Measurements from ENCODE around the gene PTPRD.

Gene PTPRD

DNA sequence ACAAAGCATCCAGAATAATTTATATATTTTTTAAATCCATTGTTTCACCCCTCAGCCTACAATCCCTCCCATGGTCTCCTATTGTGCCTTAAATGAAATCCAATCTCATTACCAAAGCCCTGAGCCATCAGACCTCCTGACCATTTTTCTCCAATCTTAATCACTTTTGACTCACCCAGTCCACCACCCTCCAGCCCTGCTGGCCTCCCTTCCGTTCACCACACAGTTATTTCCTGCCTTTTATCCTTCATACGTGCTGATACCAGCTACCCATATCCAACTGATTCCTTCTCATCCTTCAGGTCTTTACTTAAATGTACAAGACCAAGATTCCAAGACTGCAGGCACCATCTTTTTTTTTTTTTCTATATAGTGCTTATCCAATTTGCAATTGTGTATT, 1786.5 kb downstream of the PTPRD start:
- in situ Hi-C loops (cut with MboI; ENCODE audit: low sequenced_read_pairs, unreplicated experiment), result no loop called here
- TF ChIP-seq, protein P1, sequence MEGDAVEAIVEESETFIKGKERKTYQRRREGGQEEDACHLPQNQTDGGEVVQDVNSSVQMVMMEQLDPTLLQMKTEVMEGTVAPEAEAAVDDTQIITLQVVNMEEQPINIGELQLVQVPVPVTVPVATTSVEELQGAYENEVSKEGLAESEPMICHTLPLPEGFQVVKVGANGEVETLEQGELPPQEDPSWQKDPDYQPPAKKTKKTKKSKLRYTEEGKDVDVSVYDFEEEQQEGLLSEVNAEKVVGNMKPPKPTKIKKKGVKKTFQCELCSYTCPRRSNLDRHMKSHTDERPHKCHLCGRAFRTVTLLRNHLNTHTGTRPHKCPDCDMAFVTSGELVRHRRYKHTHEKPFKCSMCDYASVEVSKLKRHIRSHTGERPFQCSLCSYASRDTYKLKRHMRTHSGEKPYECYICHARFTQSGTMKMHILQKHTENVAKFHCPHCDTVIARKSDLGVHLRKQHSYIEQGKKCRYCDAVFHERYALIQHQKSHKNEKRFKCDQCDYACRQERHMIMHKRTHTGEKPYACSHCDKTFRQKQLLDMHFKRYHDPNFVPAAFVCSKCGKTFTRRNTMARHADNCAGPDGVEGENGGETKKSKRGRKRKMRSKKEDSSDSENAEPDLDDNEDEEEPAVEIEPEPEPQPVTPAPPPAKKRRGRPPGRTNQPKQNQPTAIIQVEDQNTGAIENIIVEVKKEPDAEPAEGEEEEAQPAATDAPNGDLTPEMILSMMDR (IDR thresholded peaks at IDR 0.05; ENCODE audit: borderline replicate concordance, control extremely low read depth, extremely low read depth, insufficient read depth, missing control alignments), result no peak
- DNase-seq (ENCODE audit: low spot score), result no peak

DNA sequence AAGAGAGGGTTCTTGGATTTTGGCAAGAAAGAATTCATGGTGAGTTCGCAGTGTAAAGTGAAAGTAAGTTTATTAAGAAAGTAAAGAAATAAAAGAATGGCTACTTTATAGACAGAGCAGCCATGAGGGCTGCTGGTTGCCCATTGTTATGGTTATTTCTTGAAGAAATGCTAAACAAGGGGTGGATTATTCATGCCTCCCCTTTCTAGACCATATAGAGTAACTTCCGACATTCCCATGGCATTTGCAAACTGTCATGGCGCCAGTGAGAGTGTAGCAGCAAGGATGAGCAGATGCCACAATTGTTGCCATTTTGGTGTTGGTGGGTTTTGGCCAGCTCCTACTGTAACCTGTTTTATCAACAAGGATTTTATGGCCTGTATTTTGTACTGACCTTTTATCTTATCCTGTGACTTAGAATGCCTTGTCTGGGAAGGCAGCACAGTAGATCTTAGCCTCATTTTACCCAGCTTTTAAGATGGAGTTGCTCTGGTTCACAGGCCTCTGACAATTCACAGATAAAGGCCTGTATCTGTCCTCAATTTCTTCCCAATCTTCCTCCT, 1787.1 kb downstream of the PTPRD start:
- no peak for DNase-seq (ENCODE audit: low spot score)
- in situ Hi-C loops (cut with MboI; ENCODE audit: low sequenced_read_pairs, unreplicated experiment), result no loop called here
- TF ChIP-seq, protein P1 (IDR thresholded peaks at IDR 0.05; ENCODE audit: borderline replicate concordance, control extremely low read depth, extremely low read depth, insufficient read depth, missing control alignments), result no peak

DNA sequence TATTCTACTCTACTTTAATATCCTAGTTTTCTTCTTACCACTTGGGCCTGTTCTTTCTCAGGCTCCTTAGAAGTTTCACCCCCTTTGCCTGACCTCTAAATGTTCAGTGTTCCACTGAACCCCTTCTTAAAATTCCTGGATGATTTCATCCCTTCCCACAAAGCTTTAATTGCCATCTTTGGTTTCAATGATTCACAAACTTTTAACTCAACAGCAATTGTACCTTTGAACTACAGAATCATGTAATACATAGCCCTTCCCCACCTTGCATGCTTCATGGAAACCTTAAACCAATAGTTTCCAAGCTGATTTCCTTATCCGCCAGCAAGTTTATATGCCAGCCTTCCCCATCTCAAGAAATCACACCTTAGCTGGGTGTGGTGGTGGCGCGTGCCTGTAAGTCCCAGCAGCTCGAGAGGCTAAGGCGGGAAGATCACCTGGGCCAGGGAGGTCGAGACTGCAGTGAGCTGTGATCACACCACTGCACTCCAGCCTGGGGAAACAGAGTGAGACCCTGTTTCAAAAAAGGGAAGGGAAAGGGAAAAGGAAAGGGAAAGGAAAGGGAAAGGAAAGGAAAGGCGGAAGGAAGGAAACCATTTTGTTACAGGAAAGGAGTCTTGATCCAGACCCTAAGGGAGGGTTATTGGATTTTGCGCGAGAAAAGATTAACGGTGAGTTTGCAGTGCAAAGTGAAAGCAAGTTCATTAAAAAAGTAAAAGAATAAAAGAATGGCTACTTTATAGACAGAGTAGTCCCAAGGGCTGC, 1789.5 kb downstream of the PTPRD start:
- no peak for DNase-seq (ENCODE audit: low spot score)
- in situ Hi-C loops (cut with MboI; ENCODE audit: low sequenced_read_pairs, unreplicated experiment), result no loop called here
- TF ChIP-seq, protein P1 (IDR thresholded peaks at IDR 0.05; ENCODE audit: borderline replicate concordance, control extremely low read depth, extremely low read depth, insufficient read depth, missing control alignments), result no peak

DNA sequence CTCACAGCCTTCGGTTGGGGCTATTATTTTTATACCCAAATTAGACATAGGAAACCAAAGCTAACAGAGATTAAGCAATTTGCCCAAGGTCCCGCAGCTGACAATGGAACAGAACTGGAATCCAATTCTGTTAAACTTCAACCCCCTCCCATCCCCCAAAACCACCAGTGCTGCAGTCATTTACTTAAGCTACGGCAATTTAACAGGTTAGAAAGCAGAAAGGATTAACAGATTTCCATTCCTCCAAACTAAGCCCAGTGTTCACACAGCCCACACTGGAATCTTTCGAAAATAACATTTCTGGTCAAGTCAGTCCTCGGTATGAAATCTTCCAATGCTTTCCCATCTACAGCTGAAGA, 1790.2 kb downstream of the PTPRD start:
- no peak for DNase-seq (ENCODE audit: low spot score)
- TF ChIP-seq, protein P1 (IDR thresholded peaks at IDR 0.05; ENCODE audit: borderline replicate concordance, control extremely low read depth, extremely low read depth, insufficient read depth, missing control alignments), result no peak
- in situ Hi-C loops (cut with MboI; ENCODE audit: low sequenced_read_pairs, unreplicated experiment), result no loop called here

DNA sequence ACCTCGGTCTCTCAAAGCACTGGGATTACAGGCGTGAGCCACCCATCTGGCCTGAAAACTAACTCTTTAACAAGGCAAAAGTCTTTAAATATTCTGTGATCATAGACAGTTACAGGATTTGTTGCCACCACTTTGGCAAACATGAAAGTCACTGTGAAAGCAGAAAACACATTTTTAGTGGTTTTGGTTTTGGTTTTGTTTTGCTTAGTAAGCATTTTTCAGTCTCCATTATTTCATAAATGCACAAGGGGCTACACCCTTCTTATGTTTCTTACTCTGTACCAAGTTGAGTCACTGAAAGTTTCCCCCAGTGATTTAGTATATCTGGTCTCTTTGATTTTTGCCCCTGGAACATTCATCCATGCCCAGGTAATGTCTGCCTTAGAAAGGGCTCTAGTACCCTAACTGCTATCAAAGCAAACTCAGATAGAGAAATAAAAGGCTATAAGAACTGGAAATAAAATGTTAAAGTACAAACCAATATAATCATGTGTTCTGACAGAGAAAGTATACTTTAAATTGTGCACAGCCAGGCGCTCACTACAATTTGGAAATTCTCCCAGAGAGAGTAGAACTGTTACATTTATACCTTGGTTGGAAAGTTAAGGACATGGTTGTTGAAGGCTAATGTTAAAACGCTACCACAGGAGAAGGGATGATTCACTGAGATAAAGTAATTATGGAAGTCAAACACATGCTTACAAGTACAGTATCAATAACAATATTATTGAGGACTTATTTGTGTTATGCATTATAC, 1790.7 kb downstream of the PTPRD start:
- TF ChIP-seq, protein P1 (IDR thresholded peaks at IDR 0.05; ENCODE audit: borderline replicate concordance, control extremely low read depth, extremely low read depth, insufficient read depth, missing control alignments), result no peak
- in situ Hi-C loops (cut with MboI; ENCODE audit: low sequenced_read_pairs, unreplicated experiment), result no loop called here
- DNase-seq (ENCODE audit: low spot score), result no peak

DNA sequence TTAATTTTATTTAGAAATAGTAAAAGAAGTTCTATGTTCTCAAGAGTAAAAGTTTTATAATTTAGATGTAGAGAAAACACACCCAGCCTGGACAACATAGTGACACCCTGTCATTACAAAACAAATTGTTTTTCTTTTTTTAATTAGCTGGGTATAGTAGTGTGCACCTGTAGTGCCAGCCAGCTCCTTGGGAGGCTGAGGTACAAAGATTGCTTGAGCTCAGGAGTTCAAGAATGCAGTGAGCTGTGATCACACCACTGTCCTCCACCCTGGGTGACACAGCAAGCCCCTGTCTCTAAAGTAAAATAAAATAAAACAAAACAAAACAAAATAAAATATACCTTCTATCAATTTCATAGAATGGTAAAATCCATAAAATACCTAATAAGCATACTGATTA, 1795.5 kb downstream of the PTPRD start:
- TF ChIP-seq, protein P1 (IDR thresholded peaks at IDR 0.05; ENCODE audit: borderline replicate concordance, control extremely low read depth, extremely low read depth, insufficient read depth, missing control alignments), result no peak
- DNase-seq (ENCODE audit: low spot score), result no peak
- in situ Hi-C loops (cut with MboI; ENCODE audit: low sequenced_read_pairs, unreplicated experiment), result no loop called here

Measured in GM13976 (cell line).